ENCODE measurements around the gene PLXNA1.

DNA sequence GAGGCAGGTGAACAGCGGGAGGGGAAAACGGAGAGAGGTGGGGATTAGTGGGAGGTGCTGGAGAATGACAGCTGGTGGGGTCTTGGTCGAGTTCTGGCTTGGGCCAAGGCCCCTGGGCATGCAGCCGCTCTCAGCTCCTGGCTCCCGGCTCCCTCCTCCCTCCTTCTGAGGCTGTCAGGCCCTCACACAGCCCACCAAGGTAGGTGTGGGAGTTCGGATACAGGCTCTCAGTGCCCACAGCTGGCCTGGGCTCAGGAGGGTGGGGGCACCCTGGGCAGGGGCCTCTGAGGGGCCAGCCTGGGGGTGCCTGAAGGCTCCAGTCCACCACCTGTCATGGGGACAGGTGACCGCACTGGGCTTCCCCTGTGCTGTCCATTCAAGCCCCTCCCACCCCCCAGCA lies 39.9 kb downstream of the PLXNA1 start:
- TF ChIP-seq, protein P1, sequence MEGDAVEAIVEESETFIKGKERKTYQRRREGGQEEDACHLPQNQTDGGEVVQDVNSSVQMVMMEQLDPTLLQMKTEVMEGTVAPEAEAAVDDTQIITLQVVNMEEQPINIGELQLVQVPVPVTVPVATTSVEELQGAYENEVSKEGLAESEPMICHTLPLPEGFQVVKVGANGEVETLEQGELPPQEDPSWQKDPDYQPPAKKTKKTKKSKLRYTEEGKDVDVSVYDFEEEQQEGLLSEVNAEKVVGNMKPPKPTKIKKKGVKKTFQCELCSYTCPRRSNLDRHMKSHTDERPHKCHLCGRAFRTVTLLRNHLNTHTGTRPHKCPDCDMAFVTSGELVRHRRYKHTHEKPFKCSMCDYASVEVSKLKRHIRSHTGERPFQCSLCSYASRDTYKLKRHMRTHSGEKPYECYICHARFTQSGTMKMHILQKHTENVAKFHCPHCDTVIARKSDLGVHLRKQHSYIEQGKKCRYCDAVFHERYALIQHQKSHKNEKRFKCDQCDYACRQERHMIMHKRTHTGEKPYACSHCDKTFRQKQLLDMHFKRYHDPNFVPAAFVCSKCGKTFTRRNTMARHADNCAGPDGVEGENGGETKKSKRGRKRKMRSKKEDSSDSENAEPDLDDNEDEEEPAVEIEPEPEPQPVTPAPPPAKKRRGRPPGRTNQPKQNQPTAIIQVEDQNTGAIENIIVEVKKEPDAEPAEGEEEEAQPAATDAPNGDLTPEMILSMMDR (IDR thresholded peaks at IDR 0.05; ENCODE audit: low read depth, low read length): no peak
- TF ChIP-seq EZH2phosphoT487 (IDR thresholded peaks at IDR 0.05; ENCODE audit: low read depth): no peak
